Right ventricle myocardium superior (tissue), 1 donor: ENCODE data around the gene TOM1L2. TPM values are rescaled to one million over a fixed set of nuclear protein-coding genes. Genes with fewer than 3 reads are reported as not detected.

Experiments
- ATAC-seq: fragments of 200-7000 bp; cut with Tn5 transposase; one replicate; pipeline ENCODE4 v1.9.1; 2020; ENCODE audit warnings: mild to moderate bottlenecking; ENCODE audit not compliant: poor library complexity
- DNase-seq: peaks from one replicate; pipeline ENCODE4 v3.0.0-alpha.2; 2020
- intact Hi-C: fragments of 100-400 bp; cut with DNase I; formaldehyde crosslinking; loops from one replicate; pipeline ENCODE4 v1.11.2; 2022
- total RNA-seq: library from RNA; stranded (reverse); fragmentation: NEBNext Ultra II Directional; extraction: Animal tissue kit (Norgen Biotek cat#: 25700); gene quantifications from one replicate; pipeline ENCODE4 v1.2.1, GENCODE V29; 2021
- donor health status: DM: no; HTN: yes; CAD: no; lungs with severe emphysema.

Gene TOM1L2
- total RNA-seq, 1 donor from 2014 or later = 253 TPM

DNA sequence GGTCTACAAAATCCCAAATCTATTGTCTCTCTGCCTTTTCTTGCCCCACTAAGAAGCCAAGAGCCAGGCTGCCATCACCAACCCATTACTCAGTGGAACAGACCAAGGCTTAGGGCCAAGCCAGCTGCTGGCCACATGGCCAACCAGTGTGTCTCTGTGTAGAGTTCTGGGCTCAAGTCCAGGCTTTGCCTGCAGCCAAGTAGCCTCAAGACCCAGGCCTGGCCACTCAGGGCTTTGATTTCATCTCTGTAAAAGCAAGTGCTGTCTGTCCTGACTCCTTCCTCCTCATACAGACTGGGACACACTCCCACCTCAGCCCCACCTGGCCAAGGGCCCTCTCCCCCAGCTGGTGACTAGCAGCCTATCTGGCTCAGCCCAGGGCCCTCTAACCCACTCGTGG, 150.0 kb downstream of the TOM1L2 start:
- DNase-seq = peak; percentile 90
- peak; percentile 31 for ATAC-seq
- intact Hi-C loops = loop anchor here (5.0 kb wide), 1 partner anchor 35 kb away; no protein-coding TSS in a partner anchor

DNA sequence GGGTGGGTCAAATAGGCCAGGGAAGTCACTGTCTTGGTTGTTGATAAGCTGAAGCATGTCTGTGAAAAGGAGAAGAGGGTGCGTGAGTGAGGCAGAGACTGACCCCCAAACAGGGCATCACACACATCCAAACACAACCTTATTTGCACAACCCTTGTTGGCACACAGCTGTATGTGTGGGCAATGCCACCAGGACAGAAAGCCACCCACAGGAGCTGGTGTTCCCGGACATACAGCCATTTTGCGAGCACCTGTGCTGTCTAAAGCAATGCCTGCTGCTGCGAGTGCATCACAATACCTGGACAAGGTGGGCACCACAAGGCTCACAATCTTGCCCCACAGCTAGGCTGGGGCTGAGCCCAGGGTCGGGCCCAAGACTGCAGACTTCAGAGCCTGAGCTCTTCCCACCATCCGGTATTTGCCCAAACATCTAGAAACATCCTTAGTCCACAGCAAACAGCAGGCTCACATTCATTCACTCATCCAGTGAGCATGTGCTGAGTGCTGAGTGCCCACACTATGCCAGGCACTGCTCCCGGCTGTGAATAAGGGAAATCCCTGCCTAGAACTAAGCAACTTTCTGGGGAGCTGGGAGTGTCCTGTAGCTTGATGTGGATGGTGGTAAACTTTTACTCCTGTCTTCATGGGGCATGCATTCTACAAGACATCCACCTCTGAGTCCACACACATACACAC, 151.6 kb downstream of the TOM1L2 start:
- ATAC-seq = no peak
- DNase-seq = no peak
- intact Hi-C loops = loop anchor here (5.0 kb wide), 1 partner anchor 37 kb away; no protein-coding TSS in a partner anchor

DNA sequence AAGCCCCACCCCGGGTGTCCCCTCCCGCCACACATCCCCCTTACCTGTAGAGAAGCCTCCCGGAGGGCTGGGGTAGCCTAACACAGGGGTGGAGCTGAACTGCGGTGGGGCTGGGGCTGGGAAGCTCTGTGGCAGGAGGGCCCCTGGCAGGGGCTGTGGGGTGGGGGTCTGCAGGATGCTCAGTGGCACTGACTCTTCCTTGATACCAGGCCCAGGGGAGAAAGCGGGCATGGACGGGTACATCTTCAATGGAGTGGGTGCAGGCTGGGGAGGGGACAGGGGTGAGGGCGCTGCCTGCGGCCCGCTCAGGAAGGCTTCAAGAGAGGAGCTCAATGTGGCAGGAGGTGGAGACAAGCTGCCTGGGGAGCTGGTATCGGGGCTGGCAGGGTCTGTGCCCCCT, 152.2 kb downstream of the TOM1L2 start:
- intact Hi-C loops = loop anchor here (5.0 kb wide), 1 partner anchor 37 kb away; no protein-coding TSS in a partner anchor
- ATAC-seq (no peak), DNase-seq (no peak)

DNA sequence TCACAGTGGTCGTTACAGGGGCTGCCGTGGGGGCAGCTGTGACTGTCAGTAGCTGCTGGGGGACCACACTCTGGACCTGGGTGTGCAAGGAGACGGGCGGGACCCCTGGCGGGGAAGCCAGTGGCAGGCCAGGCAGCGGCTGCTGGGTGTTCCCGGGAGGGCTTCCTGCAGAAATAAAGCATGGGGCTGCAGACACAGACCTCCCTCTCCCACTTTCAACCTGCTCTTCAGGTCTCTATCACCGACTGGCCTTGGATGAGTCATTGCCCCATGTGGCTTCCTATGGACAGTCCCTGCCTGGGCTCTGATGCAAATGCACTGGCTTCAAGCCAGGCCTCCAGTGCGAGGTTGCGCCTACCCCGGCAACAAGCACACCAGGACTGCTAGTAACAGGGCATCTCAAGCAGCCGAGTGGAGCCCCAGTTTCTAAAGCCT, 152.6 kb downstream of the TOM1L2 start:
- intact Hi-C loops = no loop called here
- DNase-seq (peak; percentile 82), ATAC-seq (no peak)

- ATAC-seq (no peak), DNase-seq (no peak)
- intact Hi-C loops = no loop called here
Observed at GRCh38 chr17:17819111-17819510, 153.1 kb downstream of the TOM1L2 start.

DNA sequence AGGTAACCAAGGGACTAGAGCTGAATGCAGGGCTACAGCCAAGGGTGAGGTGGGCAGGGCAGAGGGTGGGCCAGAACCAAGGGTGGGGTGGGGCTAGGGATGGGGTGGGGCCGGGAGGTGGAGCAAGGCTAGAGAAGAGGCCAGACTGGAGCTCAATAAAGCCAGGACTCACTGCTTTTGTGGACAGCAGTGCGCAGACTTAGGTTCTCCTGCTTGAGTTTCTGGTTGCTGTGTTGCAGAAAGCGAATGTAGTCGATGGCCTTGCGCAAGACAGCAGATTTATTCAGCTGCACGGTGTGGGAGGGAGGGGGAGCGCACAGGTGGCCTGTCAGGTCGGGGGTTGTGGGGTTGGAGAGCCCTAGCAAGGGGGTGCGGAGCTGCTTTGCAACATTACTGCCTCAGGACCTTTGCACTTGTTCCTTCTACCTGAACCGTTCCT, 154.1 kb downstream of the TOM1L2 start:
- DNase-seq (no peak), ATAC-seq (no peak)
- intact Hi-C loops = no loop called here

- intact Hi-C loops = no loop called here
- ATAC-seq (no peak), DNase-seq (no peak)
Observed at GRCh38 chr17:17817552-17817947, 154.7 kb downstream of the TOM1L2 start.

DNA sequence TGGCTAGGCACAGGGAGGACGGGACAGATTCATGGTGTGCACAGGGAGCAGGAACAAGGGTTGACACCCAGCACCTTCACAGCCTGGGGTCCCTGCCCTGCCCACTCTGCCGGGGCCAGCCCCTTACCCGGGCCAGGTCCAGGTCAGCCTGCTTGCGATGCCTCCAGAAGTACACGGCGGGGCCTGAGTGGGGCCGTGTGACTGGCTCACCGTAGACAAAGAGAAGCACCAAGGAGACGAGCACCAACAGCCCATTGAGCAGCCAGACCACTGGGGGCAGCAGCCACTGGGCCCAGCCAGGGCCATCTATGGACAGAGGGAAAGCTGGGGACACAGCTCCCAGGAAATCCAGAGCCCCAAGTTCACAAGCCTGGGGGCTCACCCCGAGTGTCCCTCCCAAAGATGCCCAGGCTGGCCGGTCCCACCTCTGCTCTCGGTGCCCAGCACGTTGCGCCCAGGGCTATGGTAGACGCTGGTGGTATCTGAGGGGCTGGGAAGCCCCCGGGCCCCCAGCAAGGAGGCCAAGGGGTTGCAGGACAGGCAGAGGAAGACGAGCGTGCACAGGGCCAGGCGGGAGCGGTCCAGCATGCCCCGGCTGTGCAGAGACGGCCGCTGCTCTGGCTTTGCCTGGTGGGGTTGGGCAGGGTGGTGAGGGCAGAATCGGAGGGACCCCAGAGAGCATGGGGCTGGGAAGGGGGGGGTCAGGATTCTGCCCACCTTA, 155.2 kb downstream of the TOM1L2 start:
- no peak for ATAC-seq
- DNase-seq = no peak
- intact Hi-C loops = no loop called here

GRCh38 chr17:17816240-17816814, 155.9 kb downstream of the TOM1L2 start:
- intact Hi-C loops = no loop called here
- DNase-seq = no peak
- peak; percentile 9 for ATAC-seq

DNA sequence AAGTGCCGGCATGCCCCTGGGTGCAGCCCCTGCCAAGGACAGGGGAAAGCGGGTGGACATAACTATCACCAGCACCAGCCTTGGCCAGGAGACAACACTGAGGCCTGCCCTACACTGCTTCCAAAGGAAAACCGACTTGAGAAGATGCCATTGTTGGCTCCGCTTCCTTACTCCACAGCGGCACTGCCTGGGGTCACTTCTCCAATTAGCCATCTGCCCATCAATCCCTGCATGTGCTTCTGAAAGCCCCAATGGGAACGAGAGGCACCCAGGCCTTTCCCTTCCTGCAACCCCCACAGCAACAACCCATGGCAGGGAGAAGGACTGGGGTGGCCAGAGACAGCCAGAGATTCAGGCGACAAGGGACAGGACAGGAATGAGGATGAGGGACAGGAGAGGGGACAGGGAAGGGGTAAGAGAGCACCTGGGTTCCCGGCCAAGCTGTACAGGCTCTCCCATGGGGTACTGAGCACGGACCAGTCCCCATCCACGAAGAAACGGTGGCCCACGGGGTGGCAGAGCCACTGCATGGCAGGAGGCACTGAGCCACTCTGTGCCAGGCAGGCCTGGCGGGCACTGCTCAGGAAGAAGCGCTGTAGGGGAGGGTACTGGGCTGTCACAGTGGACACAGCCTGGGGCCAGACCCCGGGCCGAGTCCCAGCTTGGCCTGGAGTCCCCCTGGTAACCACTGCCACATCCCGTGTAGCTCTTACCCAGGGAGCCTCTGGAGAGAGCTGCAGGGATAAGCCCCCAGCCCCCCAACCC, 156.6 kb downstream of the TOM1L2 start:
- intact Hi-C loops = no loop called here
- ATAC-seq (peak; percentile 14), DNase-seq (no peak)

GRCh38 chr17:17815062-17815406, 157.2 kb downstream of the TOM1L2 start:
- ATAC-seq (peak; percentile 51), DNase-seq (peak; percentile 67)
- intact Hi-C loops = no loop called here

DNA sequence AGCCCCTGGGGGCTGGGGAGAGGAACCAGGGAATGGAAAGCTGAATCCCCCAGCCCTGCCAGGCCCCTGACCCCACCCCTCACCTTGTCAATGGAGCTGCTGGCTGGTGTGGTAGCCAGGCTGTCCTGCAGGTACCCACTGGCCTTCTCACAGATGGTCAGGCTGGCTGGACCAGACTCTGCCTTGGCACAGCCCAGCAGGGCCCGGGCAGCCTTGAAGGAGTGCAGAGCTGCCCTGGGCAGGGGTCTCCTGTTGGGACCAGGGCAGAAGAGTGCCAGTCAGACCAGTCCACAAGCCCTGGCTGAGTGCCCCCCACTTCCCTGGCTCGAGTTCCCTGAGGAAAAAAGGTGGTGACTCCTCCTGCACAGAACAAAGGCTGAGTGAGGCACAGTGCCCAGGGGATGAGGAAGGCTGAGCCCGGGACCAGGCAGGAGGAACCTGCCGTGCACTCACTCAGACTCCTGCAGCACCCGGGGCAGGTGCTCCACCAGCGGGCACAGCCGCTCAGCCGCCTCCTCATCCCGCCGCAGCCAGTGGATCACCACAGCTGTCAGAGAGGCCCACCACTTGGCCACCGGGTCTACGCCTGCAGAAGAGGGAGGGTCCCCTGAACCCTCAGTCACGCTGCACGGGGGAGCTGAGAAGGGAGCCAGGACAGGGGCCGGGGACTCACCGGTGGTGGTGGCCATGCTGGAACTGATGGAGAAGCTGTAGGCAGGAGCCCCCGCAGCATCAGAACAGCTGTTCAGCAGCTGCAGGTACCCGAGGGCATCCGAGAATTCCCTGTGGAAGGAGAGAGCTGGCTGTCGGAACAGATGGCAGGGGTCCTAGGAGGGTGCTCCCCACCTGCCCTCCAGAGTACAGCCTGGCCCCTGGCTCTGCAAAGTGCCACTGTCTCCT, 157.8 kb downstream of the TOM1L2 start:
- intact Hi-C loops = loop anchor here (5.0 kb wide), 1 partner anchor 108 kb away; no protein-coding TSS in a partner anchor
- no peak for DNase-seq
- no peak for ATAC-seq

- DNase-seq = no peak
Observed at GRCh38 chr17:17813725-17814095, 158.5 kb downstream of the TOM1L2 start.

GRCh38 chr17:17813055-17813724, 159.0 kb downstream of the TOM1L2 start:
- no peak for DNase-seq
- intact Hi-C loops = loop anchor here (5.0 kb wide), 1 partner anchor 109 kb away; no protein-coding TSS in a partner anchor
- ATAC-seq = no peak

More at GRCh38 chr17:17813725-17814095, 158.5 kb downstream of the TOM1L2 start:
- no peak for ATAC-seq
- intact Hi-C loops = loop anchor here (5.0 kb wide), 1 partner anchor 109 kb away; no protein-coding TSS in a partner anchor

GRCh38 chr17:17812211-17813054, 159.8 kb downstream of the TOM1L2 start:
- DNase-seq = peak; percentile 87
- intact Hi-C loops = loop anchor here (5.0 kb wide), 1 partner anchor 110 kb away; no protein-coding TSS in a partner anchor
- ATAC-seq = peak; percentile 55
